Upper lobe of right lung (tissue), 1 donor: ENCODE data around the gene MRM2. TPM values are rescaled to one million over a fixed set of nuclear protein-coding genes. Genes with fewer than 3 reads are reported as not detected.

ENCODE experiments used
- ATAC-seq: fragments of 200-7000 bp; cut with Tn5 transposase; one replicate; pipeline ENCODE4 v1.9.1; 2020; ENCODE audit warnings: mild to moderate bottlenecking, moderate library complexity
- DNase-seq: peaks from one replicate; pipeline ENCODE4 v3.0.0-alpha.2; 2020
- H3K27ac ChIP-seq: fragments of 200-600 bp; one replicate; pipeline ENCODE4 v1.8.0; 2022
- H3K27me3 ChIP-seq: fragments of 200-600 bp; one replicate; pipeline ENCODE4 v1.8.0; 2022; ENCODE audit warnings: mild to moderate bottlenecking
- H3K36me3 ChIP-seq: fragments of 200-600 bp; one replicate; pipeline ENCODE4 v1.8.0; 2022
- H3K4me1 ChIP-seq: fragments of 200-600 bp; one replicate; pipeline ENCODE4 v1.8.0; 2022
- H3K4me3 ChIP-seq: fragments of 200-600 bp; one replicate; pipeline ENCODE4 v1.8.0; 2022; ENCODE audit warnings: mild to moderate bottlenecking
- H3K9me3 ChIP-seq: fragments of 200-600 bp; one replicate; pipeline ENCODE4 v1.8.0; 2022
- CTCF ChIP-seq: fragments of 200-600 bp; IDR thresholded peaks from one replicate; pipeline ENCODE4 v1.8.0; 2022; ENCODE audit warnings: antibody characterized with exemption
- intact Hi-C: fragments of 100-400 bp; cut with DNase I; formaldehyde crosslinking; loops from one replicate; pipeline ENCODE4 v1.11.0; 2022
- total RNA-seq: library from RNA; stranded (reverse); fragmentation: NEBNext Ultra II Directional; extraction: Animal tissue kit (Norgen Biotek cat#: 25700); gene quantifications from one replicate; pipeline ENCODE4 v1.2.1, GENCODE V29; 2021
- donor health status: DM: no; HTN: yes; CAD: no; lungs with severe emphysema.

The MRM2 gene
- total RNA-seq, 1 donor from 2014 or later: 23.7 TPM

- TF ChIP-seq CTCF: no peak
- no peak for ATAC-seq
- Histone ChIP-seq H3K27me3 (no peaks in the 10 kb centered on the region), H3K4me1 (no peaks in the 10 kb centered on the region), H3K4me3 (no peak overlapping the region), H3K9me3 (no peaks in the 10 kb centered on the region), H3K36me3 (peaks cover 70% of the 10 kb centered on the region), H3K27ac (no peak overlapping the region)
- no peak for DNase-seq
- intact Hi-C loops: no loop called here
These were observed 19.5 kb downstream of the MRM2 start for GRCh38 chr7:2222516-2222915.

- intact Hi-C loops: no loop called here
- no peak for ATAC-seq
These were observed 21.1 kb downstream of the MRM2 start for GRCh38 chr7:2220954-2221353.

GRCh38 chr7:2220506-2220905 lies 21.5 kb downstream of the MRM2 start:
- Histone ChIP-seq H3K4me1 (no peaks in the 10 kb centered on the region), H3K27ac (no peak overlapping the region), H3K36me3 (peaks cover 79% of the 10 kb centered on the region), H3K9me3 (no peaks in the 10 kb centered on the region), H3K27me3 (no peaks in the 10 kb centered on the region), H3K4me3 (no peak overlapping the region)
- intact Hi-C loops: no loop called here
- ATAC-seq (no peak), DNase-seq (no peak)
- no peak for TF ChIP-seq CTCF

More at GRCh38 chr7:2220954-2221353, 21.1 kb downstream of the MRM2 start:
- Histone ChIP-seq H3K4me3 (no peak overlapping the region), H3K4me1 (no peaks in the 10 kb centered on the region), H3K27ac (no peak overlapping the region), H3K27me3 (no peaks in the 10 kb centered on the region), H3K9me3 (no peaks in the 10 kb centered on the region), H3K36me3 (peaks cover 79% of the 10 kb centered on the region)
- no peak for TF ChIP-seq CTCF
- DNase-seq: no peak

GRCh38 chr7:2220030-2220429 lies 22.0 kb downstream of the MRM2 start:
- Histone ChIP-seq H3K36me3 (peaks cover 84% of the 10 kb centered on the region), H3K27ac (no peak overlapping the region), H3K9me3 (no peaks in the 10 kb centered on the region), H3K4me1 (no peaks in the 10 kb centered on the region), H3K27me3 (no peaks in the 10 kb centered on the region), H3K4me3 (no peak overlapping the region)
- TF ChIP-seq CTCF: no peak
- DNase-seq (no peak), ATAC-seq (no peak)
- intact Hi-C loops: no loop called here

GRCh38 chr7:2219606-2220005 lies 22.4 kb downstream of the MRM2 start:
- Histone ChIP-seq H3K27ac (no peak overlapping the region), H3K4me1 (no peaks in the 10 kb centered on the region), H3K27me3 (no peaks in the 10 kb centered on the region), H3K9me3 (no peaks in the 10 kb centered on the region), H3K36me3 (peaks cover 88% of the 10 kb centered on the region), H3K4me3 (no peak overlapping the region)
- intact Hi-C loops: no loop called here
- ATAC-seq (no peak), DNase-seq (no peak)
- no peak for TF ChIP-seq CTCF

- no peak overlapping the region for H3K4me3 ChIP-seq
- DNase-seq: no peak
- no peak for TF ChIP-seq CTCF
- no peak for ATAC-seq
- H3K4me1 ChIP-seq: no peaks in the 10 kb centered on the region
- no peaks in the 10 kb centered on the region for H3K9me3 ChIP-seq
- intact Hi-C loops: no loop called here
- H3K36me3 ChIP-seq: peaks cover 88% of the 10 kb centered on the region
- H3K27ac ChIP-seq: no peak overlapping the region
- no peaks in the 10 kb centered on the region for H3K27me3 ChIP-seq
These were observed 22.9 kb downstream of the MRM2 start for GRCh38 chr7:2219136-2219535.
